ENCODE results near the gene GXYLT2. TPM values are rescaled to one million over a fixed set of nuclear protein-coding genes. Genes with fewer than 3 reads are reported as not detected.

Gene GXYLT2
- total and polyA plus RNA-seq, 8 donors: 0.40 to 27.0 (median 1.4) TPM

GRCh38 chr3:72855001-72855400, 32.8 kb upstream of the GXYLT2 start:
- Histone ChIP-seq H3K27me3 (peaks cover 0 to 8% (median 0%) of the 10 kb centered on the region in 3 donors), H3K9me3 (no peaks in the 10 kb centered on the region), H3K4me1 (peaks cover 0 to 6% (median 0%) of the 10 kb centered on the region in 4 donors), H3K36me3 (no peaks in the 10 kb centered on the region), H3K27ac (no peak overlapping the region), H3K4me3 (no peak overlapping the region)
- WGBS, 5 donors: 64 to 75% (median 69%) methylated on average over 7 of the region's 7 CpGs
- no peak for DNase-seq
- intact Hi-C loops (cut with DNase I; ENCODE audit: low total_unique reads): loop anchor here (10.0 kb wide), 1 partner anchor 230 kb away; no protein-coding TSS in a partner anchor
- TF ChIP-seq, protein P1, sequence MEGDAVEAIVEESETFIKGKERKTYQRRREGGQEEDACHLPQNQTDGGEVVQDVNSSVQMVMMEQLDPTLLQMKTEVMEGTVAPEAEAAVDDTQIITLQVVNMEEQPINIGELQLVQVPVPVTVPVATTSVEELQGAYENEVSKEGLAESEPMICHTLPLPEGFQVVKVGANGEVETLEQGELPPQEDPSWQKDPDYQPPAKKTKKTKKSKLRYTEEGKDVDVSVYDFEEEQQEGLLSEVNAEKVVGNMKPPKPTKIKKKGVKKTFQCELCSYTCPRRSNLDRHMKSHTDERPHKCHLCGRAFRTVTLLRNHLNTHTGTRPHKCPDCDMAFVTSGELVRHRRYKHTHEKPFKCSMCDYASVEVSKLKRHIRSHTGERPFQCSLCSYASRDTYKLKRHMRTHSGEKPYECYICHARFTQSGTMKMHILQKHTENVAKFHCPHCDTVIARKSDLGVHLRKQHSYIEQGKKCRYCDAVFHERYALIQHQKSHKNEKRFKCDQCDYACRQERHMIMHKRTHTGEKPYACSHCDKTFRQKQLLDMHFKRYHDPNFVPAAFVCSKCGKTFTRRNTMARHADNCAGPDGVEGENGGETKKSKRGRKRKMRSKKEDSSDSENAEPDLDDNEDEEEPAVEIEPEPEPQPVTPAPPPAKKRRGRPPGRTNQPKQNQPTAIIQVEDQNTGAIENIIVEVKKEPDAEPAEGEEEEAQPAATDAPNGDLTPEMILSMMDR (IDR thresholded peaks at IDR 0.05): no peak
- no peak for TF ChIP-seq POLR2AphosphoS5 (IDR thresholded peaks at IDR 0.05)

GRCh38 chr3:72860053-72860452, 27.8 kb upstream of the GXYLT2 start:
- H3K4me1 ChIP-seq: no peaks in the 10 kb centered on the region
- WGBS, 5 donors: 79 to 84% (median 81%) methylated on average over 5 of the region's 5 CpGs
- no peaks in the 10 kb centered on the region for H3K36me3 ChIP-seq
- H3K27me3 ChIP-seq: peaks cover 0 to 8% (median 0%) of the 10 kb centered on the region in 3 donors
- intact Hi-C loops (cut with DNase I; ENCODE audit: low total_unique reads): no loop called here
- H3K4me3 ChIP-seq: no peak overlapping the region
- H3K9me3 ChIP-seq: no peaks in the 10 kb centered on the region
- DNase-seq: no peak
- no peak overlapping the region for H3K27ac ChIP-seq
- TF ChIP-seq, protein P1 (IDR thresholded peaks at IDR 0.05): no peak

GRCh38 chr3:72860846-72861245, 27.0 kb upstream of the GXYLT2 start:
- H3K4me3 ChIP-seq: no peak overlapping the region
- intact Hi-C loops (cut with DNase I; ENCODE audit: low total_unique reads): no loop called here

DNA sequence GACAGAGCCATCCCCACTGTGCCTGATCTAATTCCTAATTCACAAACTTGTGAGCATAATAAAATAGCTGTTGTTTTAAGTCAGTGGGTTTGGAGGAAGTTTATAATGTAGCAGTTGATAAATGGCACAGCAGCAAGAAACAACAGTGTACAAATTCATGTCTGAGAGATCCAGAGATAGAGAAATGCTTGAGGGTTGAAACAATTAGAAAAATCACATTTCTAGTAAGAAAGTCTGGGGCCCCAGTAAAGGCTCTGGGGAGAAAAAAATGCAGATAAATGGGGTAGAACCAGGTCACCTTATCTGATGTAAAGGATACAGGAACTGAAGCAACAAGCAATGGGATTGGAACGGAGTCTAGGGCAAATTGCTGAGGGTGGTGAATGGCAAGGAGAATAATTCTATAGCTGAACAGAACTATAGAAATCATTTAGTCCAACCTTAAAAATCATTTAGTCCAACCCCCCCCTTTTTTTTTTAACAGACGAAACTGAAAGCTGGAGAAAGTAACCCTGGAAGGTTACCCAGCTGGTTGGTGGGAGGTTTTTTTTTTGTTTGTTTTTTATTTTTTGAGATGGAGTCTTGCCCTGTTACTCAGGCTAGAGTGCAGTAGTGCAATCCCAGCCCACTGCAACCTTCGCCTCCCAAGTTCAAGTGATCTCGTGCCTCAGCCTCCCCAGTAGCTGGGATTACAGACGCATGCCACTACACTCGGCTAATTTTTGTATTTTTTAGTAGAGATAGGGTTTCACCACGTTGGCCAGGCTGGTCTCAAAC, 25.3 kb upstream of the GXYLT2 start:
- Histone ChIP-seq H3K36me3 (no peaks in the 10 kb centered on the region), H3K27me3 (no peaks in the 10 kb centered on the region), H3K27ac (no peak overlapping the region), H3K4me3 (no peak overlapping the region), H3K4me1 (no peaks in the 10 kb centered on the region), H3K9me3 (no peaks in the 10 kb centered on the region)
- TF ChIP-seq EP300 (IDR thresholded peaks at IDR 0.05) (no peak), POLR2A (IDR thresholded peaks at IDR 0.05) (no peak), POLR2AphosphoS5 (IDR thresholded peaks at IDR 0.05) (no peak)
- TF ChIP-seq, protein P1 (IDR thresholded peaks at IDR 0.05): no peak
- intact Hi-C loops (cut with DNase I; ENCODE audit: low total_unique reads): no loop called here
- WGBS, 5 donors: 43 to 73% (median 58%) methylated on average over 7 of the region's 7 CpGs
- DNase-seq: no peak

More at GRCh38 chr3:72860846-72861245, 27.0 kb upstream of the GXYLT2 start:
- TF ChIP-seq, protein P1 (IDR thresholded peaks at IDR 0.05): no peak
- TF ChIP-seq POLR2AphosphoS5 (IDR thresholded peaks at IDR 0.05) (no peak), POLR2A (IDR thresholded peaks at IDR 0.05) (no peak), EP300 (IDR thresholded peaks at IDR 0.05) (no peak)
- H3K9me3 ChIP-seq: no peaks in the 10 kb centered on the region
- WGBS, 5 donors: 63 to 78% (median 71%) methylated on average over 1 of the region's 1 CpG
- H3K4me1 ChIP-seq: no peaks in the 10 kb centered on the region
- DNase-seq: no peak
- H3K36me3 ChIP-seq: no peaks in the 10 kb centered on the region
- H3K27me3 ChIP-seq: peaks cover 0 to 1% (median 0%) of the 10 kb centered on the region in 3 donors
- no peak overlapping the region for H3K27ac ChIP-seq

All from stomach (tissue), 9 donors.